Activated naive CD8-positive, alpha-beta T cell treated with anti-CD3 and anti-CD28 coated beads, Interleukin-2, amount 50 U/mL, for 16 hours (primary cell): ENCODE results near the gene SAMD14.

Experiments used
- DNase-seq: peaks from one replicate; pipeline ENCODE4 v3.0.0-alpha.2; 2020; ENCODE audit warnings: low read depth, low spot score

The SAMD14 gene

GRCh38 chr17:50133769-50134099 lies 3.8 kb upstream of the SAMD14 start:
- DNase-seq: no peak

GRCh38 chr17:50133028-50133768 lies 3.2 kb upstream of the SAMD14 start:
- DNase-seq: no peak

GRCh38 chr17:50132104-50132794 lies 2.3 kb upstream of the SAMD14 start:
- no peak for DNase-seq

GRCh38 chr17:50130559-50131305 lies 772 bp upstream of the SAMD14 start:
- DNase-seq: no peak

- no peak for DNase-seq
These were observed 620 bp downstream of the SAMD14 start for GRCh38 chr17:50129353-50129727.

- DNase-seq: no peak
These were observed 1.3 kb downstream of the SAMD14 start for GRCh38 chr17:50128441-50129352.

GRCh38 chr17:50127697-50128361 lies 2.1 kb downstream of the SAMD14 start:
- no peak for DNase-seq

GRCh38 chr17:50125420-50125997 lies 4.5 kb downstream of the SAMD14 start:
- DNase-seq: no peak

- no peak for DNase-seq
These were observed 6.2 kb downstream of the SAMD14 start for GRCh38 chr17:50123649-50124349.

GRCh38 chr17:50122945-50123344 lies 7.0 kb downstream of the SAMD14 start:
- DNase-seq: no peak

- DNase-seq: no peak
These were observed 9.3 kb downstream of the SAMD14 start for GRCh38 chr17:50120475-50121253.

- no peak for DNase-seq
These were observed 11.1 kb downstream of the SAMD14 start for GRCh38 chr17:50118828-50119218.

- DNase-seq: no peak
These were observed 11.7 kb downstream of the SAMD14 start for GRCh38 chr17:50118076-50118827.

GRCh38 chr17:50117202-50118051 lies 12.5 kb downstream of the SAMD14 start:
- DNase-seq: no peak

GRCh38 chr17:50115756-50116155 lies 14.2 kb downstream of the SAMD14 start:
- DNase-seq: no peak

GRCh38 chr17:50114849-50115357 lies 15.1 kb downstream of the SAMD14 start:
- DNase-seq: no peak

- no peak for DNase-seq
These were observed 15.6 kb downstream of the SAMD14 start for GRCh38 chr17:50114401-50114800.
